Progenitor cell of endocrine pancreas (in vitro differentiated cells): ENCODE measurements around the gene NXNL1. TPM values are rescaled to one million over a fixed set of nuclear protein-coding genes. Genes with fewer than 3 reads are reported as not detected.

Experiments used
- DNase-seq: peaks from one replicate; pipeline ENCODE4 v3.0.0; 2021; ENCODE audit warnings: low spot score; ENCODE audit not compliant: unreplicated experiment
- H3K27ac Mint-ChIP-seq: 2 replicates; pipeline ENCODE4 v1.8.0; 2021; ENCODE audit warnings: mild to moderate bottlenecking, moderate library complexity, mixed read lengths
- H3K27me3 Mint-ChIP-seq: 2 replicates; pipeline ENCODE4 v1.8.0; 2021; ENCODE audit warnings: mixed read lengths
- H3K36me3 Mint-ChIP-seq: 2 replicates; pipeline ENCODE4 v1.8.0; 2022; ENCODE audit warnings: mixed read lengths; ENCODE audit not compliant: insufficient read depth
- H3K4me1 Mint-ChIP-seq: 2 replicates; pipeline ENCODE4 v1.8.0; 2021; ENCODE audit warnings: low read depth, mixed read lengths
- H3K4me3 Mint-ChIP-seq: 2 replicates; pipeline ENCODE4 v1.8.0; 2021; ENCODE audit warnings: low read depth, mild to moderate bottlenecking, moderate library complexity, mixed read lengths
- H3K9me3 Mint-ChIP-seq: 2 replicates; pipeline ENCODE4 v1.8.0; 2021; ENCODE audit warnings: low read depth, mixed read lengths
- total RNA-seq: library from RNA; stranded (reverse); gene quantifications from 2 replicates; pipeline ENCODE4 v1.2.1, GENCODE V29; 2021
- TF ChIP-seq, protein P1 (sequence below): fragments of 200-600 bp; sonication (generic); IDR thresholded peaks from one replicate; pipeline ENCODE4 v1.5.0; 2021; ENCODE audit warnings: antibody characterized with exemption, mild to moderate bottlenecking; ENCODE audit not compliant: unreplicated experiment

NXNL1 gene
- total RNA-seq, 1 donor from 2014 or later, result not detected

DNA sequence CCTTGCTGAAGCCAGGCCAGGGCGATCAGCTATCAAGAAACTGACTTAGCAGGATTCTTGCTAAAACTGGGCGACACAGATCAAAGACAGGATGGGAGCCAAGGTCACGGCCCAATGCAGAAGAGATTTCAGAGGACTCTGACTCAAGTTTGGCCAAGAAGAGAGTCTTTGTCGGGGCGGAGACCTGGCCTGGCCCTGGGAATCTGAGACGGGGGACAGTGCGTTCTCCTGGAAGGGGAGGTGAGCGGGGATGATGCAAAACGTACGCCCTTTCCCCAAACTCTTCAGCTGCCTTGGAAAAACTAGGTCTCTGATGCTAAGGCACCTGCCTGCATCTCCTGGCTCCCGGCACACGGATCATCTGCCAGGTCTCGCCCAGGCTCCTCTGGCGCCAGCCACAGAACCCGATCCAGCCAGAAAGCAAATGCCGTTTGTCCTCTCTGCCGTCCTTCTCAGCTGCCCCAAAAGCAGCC lies 31.0 kb downstream of the NXNL1 start:
- no peak overlapping the region for H3K27ac Mint-ChIP-seq

DNA sequence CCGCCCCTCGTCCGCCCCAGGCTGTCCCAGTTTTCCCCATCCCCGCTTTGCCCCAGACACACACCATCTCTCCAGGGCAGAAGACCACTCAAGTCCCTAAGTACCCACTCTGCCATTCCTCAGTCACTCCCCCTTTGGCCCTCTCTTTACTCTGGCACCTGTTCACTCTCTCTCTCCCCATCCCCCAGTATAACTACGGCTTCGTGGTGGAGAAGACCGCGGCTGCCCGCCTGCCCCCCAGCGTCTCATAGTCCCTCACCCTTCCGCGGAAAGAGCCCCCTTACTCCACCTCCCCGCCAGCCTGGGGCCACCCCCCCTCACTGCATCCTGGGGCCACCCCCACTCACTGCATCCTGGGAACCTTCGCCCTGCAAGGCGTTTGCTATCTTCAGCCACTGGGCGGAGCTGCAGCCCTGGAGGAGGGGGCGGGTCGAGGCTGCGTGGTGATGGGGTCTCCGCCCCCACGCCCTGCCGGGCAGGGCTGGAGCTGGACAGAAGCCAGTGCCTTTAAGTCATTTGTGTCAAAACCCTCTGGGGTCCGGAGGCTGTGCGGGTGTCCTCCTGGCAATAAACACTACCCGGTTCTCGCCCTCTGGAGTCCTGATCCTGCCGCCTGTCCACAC lies 35.9 kb downstream of the NXNL1 start:
- H3K27me3 Mint-ChIP-seq, result no peaks in the 10 kb centered on the region
- H3K4me3 Mint-ChIP-seq, result peak overlapping the region; percentile 31
- H3K27ac Mint-ChIP-seq, result peak overlapping the region; percentile 56
- DNase-seq, result peak; percentile 69
- no peaks in the 10 kb centered on the region for H3K4me1 Mint-ChIP-seq
- TF ChIP-seq, protein P1, sequence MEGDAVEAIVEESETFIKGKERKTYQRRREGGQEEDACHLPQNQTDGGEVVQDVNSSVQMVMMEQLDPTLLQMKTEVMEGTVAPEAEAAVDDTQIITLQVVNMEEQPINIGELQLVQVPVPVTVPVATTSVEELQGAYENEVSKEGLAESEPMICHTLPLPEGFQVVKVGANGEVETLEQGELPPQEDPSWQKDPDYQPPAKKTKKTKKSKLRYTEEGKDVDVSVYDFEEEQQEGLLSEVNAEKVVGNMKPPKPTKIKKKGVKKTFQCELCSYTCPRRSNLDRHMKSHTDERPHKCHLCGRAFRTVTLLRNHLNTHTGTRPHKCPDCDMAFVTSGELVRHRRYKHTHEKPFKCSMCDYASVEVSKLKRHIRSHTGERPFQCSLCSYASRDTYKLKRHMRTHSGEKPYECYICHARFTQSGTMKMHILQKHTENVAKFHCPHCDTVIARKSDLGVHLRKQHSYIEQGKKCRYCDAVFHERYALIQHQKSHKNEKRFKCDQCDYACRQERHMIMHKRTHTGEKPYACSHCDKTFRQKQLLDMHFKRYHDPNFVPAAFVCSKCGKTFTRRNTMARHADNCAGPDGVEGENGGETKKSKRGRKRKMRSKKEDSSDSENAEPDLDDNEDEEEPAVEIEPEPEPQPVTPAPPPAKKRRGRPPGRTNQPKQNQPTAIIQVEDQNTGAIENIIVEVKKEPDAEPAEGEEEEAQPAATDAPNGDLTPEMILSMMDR, result peak; percentile 57
- no peaks in the 10 kb centered on the region for H3K9me3 Mint-ChIP-seq
- H3K36me3 Mint-ChIP-seq, result peaks cover 2% of the 10 kb centered on the region

More for the DNA sequence above, 31.0 kb downstream of the NXNL1 start:
- no peaks in the 10 kb centered on the region for H3K27me3 Mint-ChIP-seq
- DNase-seq, result no peak
- no peak overlapping the region for H3K4me3 Mint-ChIP-seq
- H3K9me3 Mint-ChIP-seq, result no peaks in the 10 kb centered on the region
- TF ChIP-seq, protein P1, result no peak
- H3K36me3 Mint-ChIP-seq, result no peaks in the 10 kb centered on the region
- H3K4me1 Mint-ChIP-seq, result no peaks in the 10 kb centered on the region

DNA sequence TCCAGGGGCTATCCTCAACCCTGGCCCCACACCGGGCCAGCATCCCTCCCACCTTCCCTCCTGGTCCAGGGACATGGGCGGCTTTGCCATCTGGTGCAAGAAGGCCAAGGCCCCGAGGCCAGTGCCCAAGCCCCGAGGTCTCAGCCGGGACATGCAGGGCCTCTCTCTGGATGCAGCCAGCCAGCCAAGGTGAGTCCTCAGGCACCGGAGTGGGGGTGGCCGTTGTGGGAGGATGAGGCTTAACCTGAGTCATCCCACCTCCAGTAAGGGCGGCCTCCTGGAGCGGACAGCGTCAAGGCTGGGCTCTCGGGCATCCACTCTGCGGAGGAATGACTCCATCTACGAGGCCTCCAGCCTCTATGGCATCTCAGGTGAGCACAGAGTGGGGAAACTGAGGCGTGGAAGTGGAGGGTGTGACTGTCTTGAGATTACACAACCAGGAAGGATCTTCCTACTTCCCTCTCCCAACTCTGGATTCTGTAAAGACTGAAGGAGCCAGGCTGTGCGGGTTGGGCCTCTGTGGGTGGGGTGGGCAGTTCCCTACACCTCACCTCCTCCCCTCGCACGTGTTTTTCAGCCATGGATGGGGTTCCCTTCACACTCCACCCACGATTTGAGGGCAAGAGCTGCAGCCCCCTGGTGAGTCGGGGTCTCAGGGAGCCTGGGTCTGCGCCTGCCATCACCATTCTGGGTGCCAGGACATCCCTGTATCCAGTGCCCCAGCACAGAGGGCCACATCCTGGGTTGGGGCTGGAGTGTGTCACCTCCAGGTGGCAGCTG lies 37.1 kb downstream of the NXNL1 start:
- TF ChIP-seq, protein P1, result no peak
- Mint-ChIP-seq H3K9me3 (no peaks in the 10 kb centered on the region), H3K27me3 (no peaks in the 10 kb centered on the region), H3K4me1 (peaks cover 3% of the 10 kb centered on the region), H3K36me3 (peaks cover 2% of the 10 kb centered on the region), H3K27ac (no peak overlapping the region), H3K4me3 (no peak overlapping the region)
- DNase-seq, result no peak

DNA sequence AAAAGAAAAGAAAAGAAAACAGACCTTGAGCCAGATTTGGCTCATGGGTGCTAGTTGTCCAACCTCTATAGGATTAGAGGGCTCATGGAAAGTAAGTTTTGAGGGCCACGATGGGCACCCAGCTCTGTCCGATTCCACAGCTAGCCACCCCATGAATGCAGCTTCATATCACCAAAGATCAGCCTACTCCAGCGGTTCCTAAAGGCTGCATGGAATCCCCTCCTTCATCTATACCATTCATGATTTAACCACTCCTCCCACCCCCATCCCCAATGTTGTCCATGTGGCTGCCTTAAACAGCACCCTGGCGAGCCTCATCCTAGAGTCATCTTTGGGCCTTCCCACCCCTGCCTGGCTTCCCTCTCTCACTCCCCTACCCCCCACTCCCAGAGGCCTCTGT lies 38.8 kb downstream of the NXNL1 start:
- peak overlapping the region; percentile 19 for H3K4me3 Mint-ChIP-seq

DNA sequence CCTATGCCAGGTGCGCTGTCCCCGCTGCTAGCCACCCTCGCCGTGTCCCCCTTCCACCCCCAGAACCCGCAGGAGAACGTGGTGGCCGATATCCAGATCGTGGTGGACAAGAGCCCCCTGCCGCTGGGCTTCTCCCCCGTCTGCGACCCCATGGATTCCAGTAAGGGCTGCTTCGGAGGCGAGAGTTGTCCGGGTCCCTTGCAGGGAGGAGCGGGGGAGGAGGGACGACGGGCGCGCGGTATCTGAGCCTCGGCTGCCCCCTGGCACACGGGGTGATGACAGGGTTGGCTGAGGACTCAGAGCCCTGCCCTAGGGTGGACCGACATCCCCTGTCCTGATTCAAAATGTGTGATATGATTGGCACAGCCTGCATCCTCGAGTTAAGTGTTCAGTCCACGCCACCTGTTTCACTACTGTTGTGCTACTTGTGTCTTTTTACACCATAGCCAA lies 40.2 kb downstream of the NXNL1 start:
- peak overlapping the region; percentile 71 for H3K27ac Mint-ChIP-seq
- DNase-seq, result peak; percentile 20
- TF ChIP-seq, protein P1, result peak; percentile 9
- peaks cover 6% of the 10 kb centered on the region for H3K4me1 Mint-ChIP-seq
- no peaks in the 10 kb centered on the region for H3K9me3 Mint-ChIP-seq
- H3K36me3 Mint-ChIP-seq, result peaks cover 2% of the 10 kb centered on the region
- H3K27me3 Mint-ChIP-seq, result no peaks in the 10 kb centered on the region
- peak overlapping the region; percentile 79 for H3K4me3 Mint-ChIP-seq

More for the DNA sequence above, 38.8 kb downstream of the NXNL1 start:
- H3K36me3 Mint-ChIP-seq, result peaks cover 2% of the 10 kb centered on the region
- no peaks in the 10 kb centered on the region for H3K9me3 Mint-ChIP-seq
- H3K27ac Mint-ChIP-seq, result no peak overlapping the region
- DNase-seq, result no peak
- TF ChIP-seq, protein P1, result no peak
- H3K27me3 Mint-ChIP-seq, result no peaks in the 10 kb centered on the region
- H3K4me1 Mint-ChIP-seq, result peaks cover 3% of the 10 kb centered on the region
